ENCODE data around the gene CACNB2. TPM values are rescaled to one million over a fixed set of nuclear protein-coding genes. Genes with fewer than 3 reads are reported as not detected.

Gene CACNB2
- total RNA-seq, 1 donor = 1.3 TPM

- TF ChIP-seq, protein P1, sequence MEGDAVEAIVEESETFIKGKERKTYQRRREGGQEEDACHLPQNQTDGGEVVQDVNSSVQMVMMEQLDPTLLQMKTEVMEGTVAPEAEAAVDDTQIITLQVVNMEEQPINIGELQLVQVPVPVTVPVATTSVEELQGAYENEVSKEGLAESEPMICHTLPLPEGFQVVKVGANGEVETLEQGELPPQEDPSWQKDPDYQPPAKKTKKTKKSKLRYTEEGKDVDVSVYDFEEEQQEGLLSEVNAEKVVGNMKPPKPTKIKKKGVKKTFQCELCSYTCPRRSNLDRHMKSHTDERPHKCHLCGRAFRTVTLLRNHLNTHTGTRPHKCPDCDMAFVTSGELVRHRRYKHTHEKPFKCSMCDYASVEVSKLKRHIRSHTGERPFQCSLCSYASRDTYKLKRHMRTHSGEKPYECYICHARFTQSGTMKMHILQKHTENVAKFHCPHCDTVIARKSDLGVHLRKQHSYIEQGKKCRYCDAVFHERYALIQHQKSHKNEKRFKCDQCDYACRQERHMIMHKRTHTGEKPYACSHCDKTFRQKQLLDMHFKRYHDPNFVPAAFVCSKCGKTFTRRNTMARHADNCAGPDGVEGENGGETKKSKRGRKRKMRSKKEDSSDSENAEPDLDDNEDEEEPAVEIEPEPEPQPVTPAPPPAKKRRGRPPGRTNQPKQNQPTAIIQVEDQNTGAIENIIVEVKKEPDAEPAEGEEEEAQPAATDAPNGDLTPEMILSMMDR (IDR thresholded peaks at IDR 0.05; ENCODE audit: insufficient read depth, low read depth, low read length) = no peak
- DNase-seq (ENCODE audit: low read depth) = no peak
- no peak overlapping the region for H3K4me3 ChIP-seq (ENCODE audit: low read depth, low read length)
These were observed 309.4 kb downstream of the CACNB2 start for GRCh38 chr10:18449611-18450026.

DNA sequence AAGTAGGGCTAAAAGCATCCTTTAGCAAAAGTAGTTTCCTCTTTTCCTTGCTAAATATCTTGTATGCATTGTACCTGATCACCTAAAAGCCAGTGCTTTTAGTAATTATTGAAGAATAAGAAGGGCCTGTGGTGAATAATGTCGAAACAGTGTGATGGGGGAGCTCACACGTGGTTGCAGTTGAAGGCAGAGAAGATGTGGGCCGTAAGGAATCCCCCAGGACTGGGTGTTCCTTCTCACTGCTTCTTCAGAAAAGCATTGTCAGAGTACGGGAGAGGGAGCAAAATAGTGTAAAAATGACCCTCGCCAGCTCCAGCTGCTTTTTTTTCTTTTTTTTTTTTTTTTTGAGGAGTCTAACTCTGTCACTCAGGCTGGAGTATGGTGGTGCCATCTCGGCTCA, 310.1 kb downstream of the CACNB2 start:
- no peak for DNase-seq (ENCODE audit: low read depth)
- TF ChIP-seq, protein P1 (IDR thresholded peaks at IDR 0.05; ENCODE audit: insufficient read depth, low read depth, low read length) = no peak
- H3K4me3 ChIP-seq (ENCODE audit: low read depth, low read length) = no peak overlapping the region

GRCh38 chr10:18455086-18455884, 315.1 kb downstream of the CACNB2 start:
- H3K4me3 ChIP-seq (ENCODE audit: low read depth, low read length) = no peak overlapping the region
- TF ChIP-seq, protein P1 (IDR thresholded peaks at IDR 0.05; ENCODE audit: insufficient read depth, low read depth, low read length) = no peak
- DNase-seq (ENCODE audit: low read depth) = no peak

DNA sequence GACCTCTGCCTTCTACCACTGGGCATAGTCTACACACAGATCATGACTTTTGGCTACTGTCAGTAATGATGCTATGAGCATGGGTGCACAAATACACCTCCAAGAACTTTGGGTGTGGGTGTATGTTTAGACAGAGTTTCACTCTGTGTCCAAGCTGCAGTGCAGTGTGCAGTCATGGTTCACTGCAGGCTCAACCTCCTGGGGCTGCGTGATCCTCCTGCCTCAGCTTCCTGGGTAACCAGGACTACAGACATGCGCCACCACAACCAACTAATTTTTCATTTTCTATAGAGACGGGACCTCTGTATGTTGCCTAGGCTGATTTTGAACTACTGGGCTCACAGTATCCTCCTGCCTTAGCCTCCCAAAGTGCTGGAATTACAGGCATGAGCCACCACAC, 316.8 kb downstream of the CACNB2 start:
- DNase-seq (ENCODE audit: low read depth) = no peak
- TF ChIP-seq, protein P1 (IDR thresholded peaks at IDR 0.05; ENCODE audit: insufficient read depth, low read depth, low read length) = no peak
- H3K4me3 ChIP-seq (ENCODE audit: low read depth, low read length) = no peak overlapping the region

- TF ChIP-seq, protein P1 (IDR thresholded peaks at IDR 0.05; ENCODE audit: insufficient read depth, low read depth, low read length) = no peak
- H3K4me3 ChIP-seq (ENCODE audit: low read depth, low read length) = no peak overlapping the region
- no peak for DNase-seq (ENCODE audit: low read depth)
These were observed 319.8 kb downstream of the CACNB2 start for GRCh38 chr10:18460032-18460431.

DNA sequence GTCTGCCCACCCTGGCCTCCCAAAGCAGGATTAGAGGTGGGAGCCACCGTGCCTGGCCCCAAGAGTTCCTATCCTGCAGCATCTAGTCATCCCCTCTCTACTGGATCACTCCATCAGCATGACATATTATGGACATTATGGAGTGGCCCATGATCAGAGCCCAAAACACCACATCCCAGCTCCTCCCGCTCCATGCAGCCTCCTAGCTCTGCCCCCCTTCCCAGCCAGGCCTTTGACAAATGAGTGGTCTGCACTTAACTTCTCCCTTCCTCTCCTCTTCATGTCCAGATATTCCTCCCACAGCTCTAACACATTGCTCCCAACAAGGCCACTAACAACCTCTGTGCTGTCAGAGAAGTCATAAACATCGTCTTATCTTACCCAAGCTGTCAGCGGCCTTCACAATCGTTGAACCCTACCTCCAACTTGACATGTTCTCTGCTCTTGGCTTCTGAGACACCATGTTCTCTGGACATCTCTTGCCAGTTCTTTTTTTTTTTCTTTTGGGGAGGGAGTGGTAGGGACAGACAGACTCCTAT, 323.5 kb downstream of the CACNB2 start:
- TF ChIP-seq, protein P1 (IDR thresholded peaks at IDR 0.05; ENCODE audit: insufficient read depth, low read depth, low read length) = no peak
- H3K4me3 ChIP-seq (ENCODE audit: low read depth, low read length) = no peak overlapping the region
- DNase-seq (ENCODE audit: low read depth) = no peak

Measured in fibroblast of villous mesenchyme (primary cell).